ENCODE measurements around the gene EIF4E2.

Gene EIF4E2

DNA sequence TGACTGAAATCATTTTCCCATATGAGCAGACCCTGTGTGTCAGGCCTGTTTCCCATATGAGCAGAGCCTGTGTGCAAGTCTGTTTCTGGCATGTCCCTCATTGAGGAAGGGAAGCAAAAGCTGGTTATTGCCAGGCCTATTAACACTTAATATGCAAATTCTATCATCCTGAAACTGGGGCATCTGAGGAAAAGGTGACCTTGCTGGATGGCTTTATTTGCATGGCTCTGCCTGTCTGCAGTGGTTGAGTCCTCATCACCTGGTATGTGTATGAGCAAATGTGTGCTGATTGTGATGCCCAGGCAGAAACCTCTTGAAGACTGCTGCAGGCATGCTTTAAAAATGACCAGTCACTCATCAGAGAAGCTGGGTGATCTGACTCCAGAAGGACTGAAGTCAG lies 31.2 kb downstream of the EIF4E2 start:
- Histone ChIP-seq H3K36me3 (ENCODE audit: insufficient read depth, low read length) (peaks cover 7% of the 10 kb centered on the region), H3K27me3 (ENCODE audit: insufficient read depth, low read length) (no peaks in the 10 kb centered on the region), H3F3A (ENCODE audit: insufficient read depth, low read length) (no peaks in the 10 kb centered on the region), H3K4me2 (ENCODE audit: low read length) (no peak overlapping the region), H3K79me2 (ENCODE audit: insufficient read depth, low read length) (no peaks in the 10 kb centered on the region), H2AFZ (ENCODE audit: low read length) (no peak overlapping the region), H3K9ac (ENCODE audit: low read length) (no peak overlapping the region), H3K9me2 (ENCODE audit: low read depth, low read length) (no peaks in the 10 kb centered on the region), H3K4me3 (ENCODE audit: low read depth, low read length, poor library complexity, severe bottlenecking) (no peak overlapping the region), H3K27ac (ENCODE audit: low read depth, low read length, poor library complexity, severe bottlenecking) (no peak overlapping the region), H3K4me1 (ENCODE audit: insufficient read depth, low read length, severe bottlenecking) (peaks cover 5% of the 10 kb centered on the region), H3K9me3 (ENCODE audit: low read length) (no peaks in the 10 kb centered on the region), H4K20me1 (ENCODE audit: insufficient read depth, low read length) (no peaks in the 10 kb centered on the region)
- TF ChIP-seq EZH2 (IDR thresholded peaks at IDR 0.05; ENCODE audit: borderline replicate concordance, low read length), result no peak
- TF ChIP-seq, protein P1, sequence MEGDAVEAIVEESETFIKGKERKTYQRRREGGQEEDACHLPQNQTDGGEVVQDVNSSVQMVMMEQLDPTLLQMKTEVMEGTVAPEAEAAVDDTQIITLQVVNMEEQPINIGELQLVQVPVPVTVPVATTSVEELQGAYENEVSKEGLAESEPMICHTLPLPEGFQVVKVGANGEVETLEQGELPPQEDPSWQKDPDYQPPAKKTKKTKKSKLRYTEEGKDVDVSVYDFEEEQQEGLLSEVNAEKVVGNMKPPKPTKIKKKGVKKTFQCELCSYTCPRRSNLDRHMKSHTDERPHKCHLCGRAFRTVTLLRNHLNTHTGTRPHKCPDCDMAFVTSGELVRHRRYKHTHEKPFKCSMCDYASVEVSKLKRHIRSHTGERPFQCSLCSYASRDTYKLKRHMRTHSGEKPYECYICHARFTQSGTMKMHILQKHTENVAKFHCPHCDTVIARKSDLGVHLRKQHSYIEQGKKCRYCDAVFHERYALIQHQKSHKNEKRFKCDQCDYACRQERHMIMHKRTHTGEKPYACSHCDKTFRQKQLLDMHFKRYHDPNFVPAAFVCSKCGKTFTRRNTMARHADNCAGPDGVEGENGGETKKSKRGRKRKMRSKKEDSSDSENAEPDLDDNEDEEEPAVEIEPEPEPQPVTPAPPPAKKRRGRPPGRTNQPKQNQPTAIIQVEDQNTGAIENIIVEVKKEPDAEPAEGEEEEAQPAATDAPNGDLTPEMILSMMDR (IDR thresholded peaks at IDR 0.05; ENCODE audit: low read length), result no peak

DNA sequence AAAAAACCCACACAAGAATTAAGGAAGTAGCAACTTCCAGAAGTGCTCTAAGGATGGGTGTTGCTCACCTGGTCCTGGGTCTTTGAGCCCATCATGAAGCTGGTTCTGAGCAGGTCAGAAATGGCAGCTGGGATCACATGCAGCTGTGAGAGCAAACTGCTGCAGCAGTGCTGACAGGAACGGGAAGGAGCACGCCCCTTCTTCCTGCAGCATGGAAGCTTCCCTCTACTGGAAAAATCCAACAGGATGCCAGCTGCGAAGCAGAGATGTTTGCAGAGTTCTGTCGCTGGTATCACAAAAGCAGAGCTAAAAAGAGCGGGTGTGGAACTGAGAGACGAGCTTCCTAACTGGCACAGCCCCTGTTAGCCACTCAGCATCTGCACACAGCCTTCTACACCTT lies 33.7 kb downstream of the EIF4E2 start:
- Histone ChIP-seq H3K4me1 (ENCODE audit: insufficient read depth, low read length, severe bottlenecking) (peaks cover 5% of the 10 kb centered on the region), H3K9me2 (ENCODE audit: low read depth, low read length) (no peaks in the 10 kb centered on the region), H3K79me2 (ENCODE audit: insufficient read depth, low read length) (no peaks in the 10 kb centered on the region), H3K27me3 (ENCODE audit: insufficient read depth, low read length) (no peaks in the 10 kb centered on the region), H3K9me3 (ENCODE audit: low read length) (no peaks in the 10 kb centered on the region), H3F3A (ENCODE audit: insufficient read depth, low read length) (no peaks in the 10 kb centered on the region), H3K36me3 (ENCODE audit: insufficient read depth, low read length) (peaks cover 7% of the 10 kb centered on the region), H3K9ac (ENCODE audit: low read length) (no peak overlapping the region), H3K27ac (ENCODE audit: low read depth, low read length, poor library complexity, severe bottlenecking) (no peak overlapping the region), H2AFZ (ENCODE audit: low read length) (no peak overlapping the region), H3K4me3 (ENCODE audit: low read depth, low read length, poor library complexity, severe bottlenecking) (no peak overlapping the region), H3K4me2 (ENCODE audit: low read length) (no peak overlapping the region), H4K20me1 (ENCODE audit: insufficient read depth, low read length) (no peaks in the 10 kb centered on the region)
- TF ChIP-seq, protein P1 (IDR thresholded peaks at IDR 0.05; ENCODE audit: low read length), result no peak
- no peak for TF ChIP-seq EZH2 (IDR thresholded peaks at IDR 0.05; ENCODE audit: borderline replicate concordance, low read length)

DNA sequence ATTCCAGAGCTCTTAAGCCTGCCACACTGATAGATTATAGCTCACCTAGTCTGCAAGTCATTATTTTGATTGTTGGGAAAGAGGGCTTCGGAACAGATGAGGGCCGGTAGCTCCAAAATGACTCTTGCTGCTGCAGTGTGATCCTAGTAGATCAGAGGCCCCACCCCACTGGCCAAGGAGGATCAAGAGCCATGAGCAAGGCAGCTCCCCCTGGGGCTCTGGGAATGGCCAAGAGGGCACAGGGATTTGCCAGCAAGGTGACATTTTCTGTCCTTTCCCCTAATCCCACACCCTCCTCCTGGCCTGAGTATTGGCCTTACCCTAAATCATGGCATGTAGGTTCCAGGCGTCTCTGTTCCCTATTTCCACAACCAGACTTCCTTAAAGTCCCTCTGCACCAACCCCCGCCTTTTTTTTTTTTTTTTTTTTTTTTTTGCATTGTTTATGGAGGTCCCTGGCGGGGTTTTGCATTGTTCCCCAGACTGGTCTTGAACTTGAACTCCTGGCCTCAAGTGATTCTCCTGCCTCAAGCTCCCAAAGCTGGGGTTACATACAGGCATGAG lies 36.5 kb downstream of the EIF4E2 start:
- Histone ChIP-seq H3K36me3 (ENCODE audit: insufficient read depth, low read length) (peaks cover 3% of the 10 kb centered on the region), H2AFZ (ENCODE audit: low read length) (no peak overlapping the region), H3K27me3 (ENCODE audit: insufficient read depth, low read length) (no peaks in the 10 kb centered on the region), H3K4me2 (ENCODE audit: low read length) (no peak overlapping the region), H3K9ac (ENCODE audit: low read length) (no peak overlapping the region), H3K4me3 (ENCODE audit: low read depth, low read length, poor library complexity, severe bottlenecking) (no peak overlapping the region), H3K27ac (ENCODE audit: low read depth, low read length, poor library complexity, severe bottlenecking) (no peak overlapping the region), H4K20me1 (ENCODE audit: insufficient read depth, low read length) (no peaks in the 10 kb centered on the region), H3K4me1 (ENCODE audit: insufficient read depth, low read length, severe bottlenecking) (no peaks in the 10 kb centered on the region), H3K79me2 (ENCODE audit: insufficient read depth, low read length) (no peaks in the 10 kb centered on the region), H3K9me3 (ENCODE audit: low read length) (no peaks in the 10 kb centered on the region), H3F3A (ENCODE audit: insufficient read depth, low read length) (no peaks in the 10 kb centered on the region), H3K9me2 (ENCODE audit: low read depth, low read length) (no peaks in the 10 kb centered on the region)
- TF ChIP-seq, protein P1 (IDR thresholded peaks at IDR 0.05; ENCODE audit: low read length), result no peak
- TF ChIP-seq EZH2 (IDR thresholded peaks at IDR 0.05; ENCODE audit: borderline replicate concordance, low read length), result no peak

Measured in OCI-LY1 (cell line).